M059J (cell line): ENCODE measurements around the gene KIF11. TPM values are rescaled to one million over a fixed set of nuclear protein-coding genes. Genes with fewer than 3 reads are reported as not detected.
A peak's percentile ranks its signal among the peaks of the same experiment; 100 is the strongest.

Experiments
- DNase-seq: peaks from one replicate; pipeline ENCODE4 v3.0.0-alpha.2; 2012; ENCODE audit warnings: low read depth
- total RNA-seq: library from RNA; depleted of rRNA; stranded (reverse); fragments of >200 nt; shearing (Covaris generic); gene quantifications from 2 replicates; pipeline ENCODE4 v1.2.3, GENCODE V29; 2014

The KIF11 gene
- total RNA-seq, 1 experiment from 2014 or later = 56.1 TPM

DNA sequence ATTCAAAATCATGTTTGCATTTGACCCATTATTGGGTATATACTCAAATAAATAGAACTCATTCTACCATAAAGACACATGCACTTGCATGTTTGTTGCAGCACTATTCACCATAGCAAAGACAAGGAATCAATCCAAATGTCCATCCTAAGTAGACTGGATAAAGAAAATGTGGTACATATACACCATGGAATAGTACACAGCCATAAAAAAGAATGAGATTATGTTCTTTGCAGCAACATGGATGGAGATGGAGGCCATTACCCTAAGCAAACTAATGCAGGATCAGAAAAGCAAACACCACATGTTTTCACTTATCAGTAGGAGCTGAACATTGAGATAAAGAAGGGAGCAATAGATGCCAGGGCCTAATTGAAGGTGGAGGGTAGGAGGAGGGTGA, 84.8 kb downstream of the KIF11 start:
- no peak for DNase-seq

DNA sequence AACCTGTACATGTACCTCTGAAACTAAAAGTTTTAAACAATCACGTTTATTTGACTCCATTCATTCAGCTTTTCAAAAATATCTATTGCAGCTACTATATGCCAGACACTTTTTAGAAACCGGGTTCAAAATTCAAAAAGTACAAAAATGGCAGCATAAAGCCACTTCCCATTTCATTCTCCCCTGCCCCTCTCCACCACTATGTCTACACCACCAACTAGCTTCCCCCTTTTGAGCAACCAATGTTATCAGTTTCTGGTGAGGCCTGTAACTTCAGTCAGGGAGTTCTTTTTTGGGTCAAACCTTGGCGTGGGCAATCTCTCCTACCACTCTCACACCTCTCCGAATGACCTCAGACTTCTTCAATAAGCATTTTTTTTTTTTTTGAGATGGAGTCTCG, 85.3 kb downstream of the KIF11 start:
- no peak for DNase-seq

DNA sequence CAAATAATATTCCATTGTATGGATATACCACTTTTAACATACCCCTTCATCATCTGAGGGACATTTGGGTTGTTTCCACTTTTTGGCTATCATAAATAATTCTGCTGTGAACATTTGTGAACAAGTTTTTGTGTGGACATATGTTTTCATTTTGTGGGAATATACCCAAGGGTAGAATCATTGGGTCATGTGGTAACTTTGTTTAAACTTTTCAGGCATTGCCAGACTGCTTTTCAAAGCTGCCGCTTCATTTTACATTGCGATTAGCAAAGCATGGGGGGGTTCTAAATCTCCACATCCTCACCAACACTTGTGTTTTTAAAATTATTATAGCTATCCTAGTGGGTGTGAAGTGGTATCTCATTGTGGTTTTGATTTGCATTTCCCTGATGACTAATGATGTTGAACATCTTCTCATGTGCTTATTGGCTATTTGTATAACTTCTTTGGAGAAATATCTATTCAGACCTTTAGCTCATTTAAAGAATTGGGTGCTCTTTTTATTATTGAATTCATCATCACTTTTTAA, 88.4 kb downstream of the KIF11 start:
- DNase-seq = no peak

DNA sequence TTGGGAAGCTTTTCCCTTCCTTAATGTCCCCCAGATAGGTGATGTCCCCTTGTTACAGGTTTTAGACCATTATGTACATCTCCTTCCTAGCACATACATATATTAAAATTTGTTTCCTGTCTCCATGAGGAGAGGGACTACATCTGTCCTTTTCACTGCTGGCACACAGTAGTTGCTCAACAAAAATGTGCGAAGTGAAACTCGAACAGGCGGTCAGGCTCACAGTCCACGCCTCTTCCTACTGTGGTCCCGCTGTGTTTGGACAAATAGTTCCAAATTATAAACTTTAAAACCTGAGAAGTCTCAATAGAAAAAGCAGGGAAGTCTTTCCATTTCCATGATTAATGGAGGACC, 95.6 kb downstream of the KIF11 start:
- no peak for DNase-seq

DNA sequence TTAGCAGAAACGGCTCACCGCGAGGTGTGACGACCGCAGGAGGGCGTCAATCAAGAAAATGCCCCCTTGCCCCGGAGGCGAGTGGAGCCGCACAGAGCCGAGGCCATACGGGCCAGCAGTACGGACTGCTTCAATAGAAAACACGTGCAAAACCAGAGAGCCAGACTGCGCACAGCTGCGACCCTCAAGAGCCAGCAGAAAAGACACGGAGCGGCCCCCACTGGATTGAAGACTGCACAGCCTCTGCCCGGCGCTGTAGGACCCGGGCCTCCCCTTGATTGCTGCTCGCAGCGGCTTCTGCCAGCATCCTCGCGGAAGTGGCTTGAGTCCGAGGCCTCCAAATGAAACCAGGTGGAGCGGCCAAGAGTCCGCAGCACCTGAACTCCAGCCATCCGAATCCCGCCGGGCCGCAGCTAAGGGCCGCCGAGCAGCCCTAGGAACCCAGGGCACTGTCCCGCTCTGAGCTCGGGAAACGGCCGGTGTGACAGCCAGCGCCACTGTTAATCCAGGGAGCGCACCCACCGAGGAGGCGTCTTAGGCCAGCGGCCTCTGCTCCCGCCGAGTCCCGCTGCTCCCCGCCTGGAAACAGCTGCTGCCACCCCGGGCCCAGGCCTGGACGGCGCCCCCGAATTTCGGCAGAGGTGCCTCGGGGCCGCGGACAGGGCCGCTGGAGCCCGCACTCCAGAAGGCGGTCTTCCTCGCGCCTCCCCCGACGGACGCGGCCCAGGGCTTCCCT, 96.2 kb downstream of the KIF11 start:
- no peak for DNase-seq

DNA sequence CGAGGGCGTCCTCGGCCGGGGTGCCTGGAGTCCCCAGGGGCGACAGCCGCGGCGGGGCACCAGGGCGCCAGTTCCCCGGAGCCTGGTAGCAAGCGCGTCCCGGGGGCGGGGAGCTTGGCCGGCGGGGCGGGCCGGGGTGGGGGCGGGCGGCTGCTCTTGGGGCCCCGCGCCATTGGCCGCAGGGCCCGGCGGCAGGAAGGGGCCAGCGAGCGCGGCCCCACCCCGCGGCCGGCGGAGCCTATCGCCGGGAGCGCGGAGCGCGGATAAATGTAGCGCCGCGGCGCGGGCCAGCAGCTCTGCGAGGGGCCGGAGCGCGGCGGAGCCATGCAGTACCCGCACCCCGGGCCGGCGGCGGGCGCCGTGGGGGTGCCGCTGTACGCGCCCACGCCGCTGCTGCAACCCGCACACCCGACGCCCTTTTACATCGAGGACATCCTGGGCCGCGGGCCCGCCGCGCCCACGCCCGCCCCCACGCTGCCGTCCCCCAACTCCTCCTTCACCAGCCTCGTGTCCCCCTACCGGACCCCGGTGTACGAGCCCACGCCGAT, 96.8 kb downstream of the KIF11 start, which contains the start of gene HHEX:
Gene HHEX, plus strand, starts transcription at position 293 of the 548 bp plus-strand sequence. Its CDS starts 32 bp downstream, at position 325.
- no peak for DNase-seq

DNA sequence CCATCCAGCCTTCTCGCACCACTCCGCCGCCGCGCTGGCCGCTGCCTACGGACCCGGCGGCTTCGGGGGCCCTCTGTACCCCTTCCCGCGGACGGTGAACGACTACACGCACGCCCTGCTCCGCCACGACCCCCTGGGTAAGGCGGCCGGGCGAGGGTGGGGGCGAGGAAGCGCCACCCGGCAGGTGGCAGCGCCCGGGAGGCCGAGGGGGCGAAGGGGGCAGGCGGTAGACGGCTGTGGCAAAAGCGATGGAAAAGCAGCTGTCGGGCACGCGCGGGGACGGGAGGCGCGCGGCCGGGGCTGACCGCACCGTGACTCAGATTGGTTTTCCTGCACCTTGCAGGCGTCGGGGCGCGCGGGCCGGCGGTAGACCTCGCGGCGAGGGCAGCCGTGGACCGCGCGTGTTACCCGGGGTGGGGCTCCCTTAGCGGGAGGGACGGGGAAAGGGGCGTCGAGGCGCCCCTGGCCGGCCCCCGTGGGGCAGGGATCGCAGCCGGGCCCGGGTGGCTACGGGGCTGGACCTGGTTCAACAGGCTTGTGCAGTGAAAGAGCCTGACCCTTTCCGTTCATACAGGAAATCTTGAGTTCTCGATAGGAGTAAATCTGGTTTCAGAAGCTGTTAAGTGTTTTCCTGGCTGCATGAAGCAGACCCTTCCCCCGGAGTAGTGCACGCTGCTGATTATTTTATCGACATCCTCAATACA, 97.4 kb downstream of the KIF11 start:
- DNase-seq = no peak

DNA sequence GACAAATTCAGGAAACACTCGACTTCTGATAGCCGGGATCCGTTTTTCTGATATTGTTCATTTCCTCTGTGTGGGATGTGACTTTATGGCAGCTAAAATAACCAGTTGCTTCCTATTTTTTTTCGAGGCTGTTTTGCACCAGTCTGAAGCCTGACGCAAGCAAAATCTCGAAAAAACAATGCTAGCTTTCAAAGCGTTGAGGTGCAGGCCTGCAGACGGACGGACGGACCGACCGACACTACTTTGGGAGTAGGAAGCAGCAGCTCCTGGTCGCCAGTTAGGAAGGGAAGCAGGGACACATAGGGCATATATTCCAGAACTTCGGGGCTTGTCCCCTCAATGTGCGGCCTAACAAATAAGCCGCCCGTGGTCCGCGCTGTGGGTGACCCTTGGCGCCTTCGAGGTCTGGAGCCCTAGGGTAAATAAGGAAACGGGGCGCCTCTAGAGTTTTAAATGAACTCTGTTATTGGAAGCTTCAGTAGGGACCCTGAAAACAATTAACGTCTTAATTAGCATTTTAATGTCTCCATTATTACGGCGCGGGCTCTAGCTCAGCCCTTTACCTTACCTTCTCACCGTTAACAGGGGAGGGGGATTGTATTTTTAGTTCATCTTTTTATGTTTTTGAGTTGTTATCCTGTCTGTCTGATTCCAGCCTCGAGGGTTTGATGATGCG, 98.1 kb downstream of the KIF11 start:
- no peak for DNase-seq

DNA sequence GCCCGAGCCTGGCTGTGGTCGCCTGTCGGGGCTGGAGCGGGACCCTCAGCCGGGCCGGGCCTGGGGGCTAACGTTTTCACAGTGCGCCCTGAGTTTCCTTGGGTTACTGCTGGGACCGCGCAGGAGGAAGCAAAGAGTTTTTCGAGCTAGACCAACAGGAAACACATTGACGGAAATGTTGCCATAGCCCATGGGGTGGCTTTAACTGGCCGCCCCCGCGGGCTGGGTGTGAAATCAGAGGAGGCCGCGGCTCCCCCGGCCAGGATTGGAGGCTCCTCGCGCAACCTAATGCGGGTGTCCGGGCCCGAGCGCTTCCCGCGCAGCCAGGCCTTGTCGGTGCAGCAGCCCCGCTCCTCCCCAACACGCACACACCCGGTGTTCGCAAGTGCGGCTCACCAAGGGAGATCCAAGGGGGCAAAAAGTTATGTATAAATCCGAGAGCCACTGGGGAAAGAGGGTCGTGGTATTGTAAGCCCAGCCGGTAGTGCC, 98.7 kb downstream of the KIF11 start:
- no peak for DNase-seq

DNA sequence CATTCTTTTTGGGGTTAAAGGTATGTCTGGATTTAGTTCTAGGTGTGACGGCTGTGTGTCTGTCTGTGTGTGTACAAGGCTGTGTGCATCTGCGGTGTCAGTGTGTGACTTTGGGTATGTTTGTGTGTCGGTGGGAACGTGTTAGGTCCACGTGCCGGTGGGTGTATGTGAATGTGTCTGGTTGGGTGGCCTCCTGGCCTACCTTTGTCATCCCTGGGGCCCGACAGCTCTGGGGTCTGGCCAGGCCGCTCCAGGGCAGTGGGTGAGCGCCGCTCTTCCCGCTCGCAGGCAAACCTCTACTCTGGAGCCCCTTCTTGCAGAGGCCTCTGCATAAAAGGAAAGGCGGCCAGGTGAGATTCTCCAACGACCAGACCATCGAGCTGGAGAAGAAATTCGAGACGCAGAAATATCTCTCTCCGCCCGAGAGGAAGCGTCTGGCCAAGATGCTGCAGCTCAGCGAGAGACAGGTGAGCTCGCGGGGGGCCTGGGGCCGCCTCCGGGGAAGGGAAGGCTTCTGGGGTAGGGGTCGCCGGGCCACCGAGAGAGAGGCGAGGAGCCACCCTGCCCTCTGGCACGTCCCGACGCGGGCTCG, 99.2 kb downstream of the KIF11 start:
- DNase-seq = no peak

DNA sequence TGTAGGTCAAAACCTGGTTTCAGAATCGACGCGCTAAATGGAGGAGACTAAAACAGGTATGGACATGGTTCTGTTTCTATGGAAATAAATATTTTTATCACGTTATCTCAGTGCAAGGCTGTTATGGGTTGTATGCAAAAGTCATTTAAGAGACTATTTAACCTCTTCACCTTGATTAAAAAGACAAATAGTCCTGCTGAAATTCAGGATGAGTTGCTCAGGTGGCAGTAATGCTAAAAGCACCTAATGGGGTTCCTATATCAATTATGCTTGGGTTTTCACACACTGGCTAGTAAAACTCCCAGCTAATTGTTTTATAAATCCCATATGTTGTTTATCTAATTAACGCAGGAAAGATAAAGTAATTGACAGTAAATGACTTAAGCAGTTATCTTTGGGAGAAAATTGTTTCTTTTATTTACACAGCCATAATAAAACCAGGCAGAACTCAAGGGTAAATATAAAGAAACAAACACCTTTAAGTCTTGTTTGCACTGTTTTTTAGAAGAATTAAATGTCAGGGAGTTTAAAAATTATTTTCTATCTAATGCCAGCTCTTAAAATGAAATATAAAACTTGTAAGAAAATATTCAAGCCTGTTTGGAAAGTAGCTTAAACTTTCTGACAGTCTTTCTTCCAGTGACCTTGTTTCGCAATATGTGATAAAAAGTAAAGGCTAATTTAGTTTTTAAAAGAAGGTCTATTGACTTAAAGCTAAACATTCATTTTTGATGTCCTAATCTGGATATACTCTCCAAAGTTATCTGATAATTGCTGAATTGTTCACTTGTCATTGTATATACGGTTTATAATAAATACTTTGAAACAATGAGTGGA, 100.0 kb downstream of the KIF11 start:
- DNase-seq = no peak

DNA sequence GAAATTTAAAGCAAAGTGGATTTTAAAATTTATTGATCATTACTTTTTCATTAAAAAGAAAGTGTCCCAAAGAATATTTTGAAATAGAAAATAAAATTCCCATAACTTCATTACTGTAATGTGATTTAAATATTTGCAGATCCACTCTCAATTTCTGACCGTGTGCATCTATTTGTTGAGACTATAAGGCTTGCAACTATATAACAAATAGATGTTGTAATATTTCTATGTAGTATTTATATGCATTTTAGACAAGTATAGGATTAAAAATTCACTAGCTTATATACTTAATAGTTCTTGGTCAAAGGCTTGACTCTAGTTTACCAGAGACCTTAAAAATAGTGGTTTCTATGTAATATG, 100.6 kb downstream of the KIF11 start:
- DNase-seq = no peak

DNA sequence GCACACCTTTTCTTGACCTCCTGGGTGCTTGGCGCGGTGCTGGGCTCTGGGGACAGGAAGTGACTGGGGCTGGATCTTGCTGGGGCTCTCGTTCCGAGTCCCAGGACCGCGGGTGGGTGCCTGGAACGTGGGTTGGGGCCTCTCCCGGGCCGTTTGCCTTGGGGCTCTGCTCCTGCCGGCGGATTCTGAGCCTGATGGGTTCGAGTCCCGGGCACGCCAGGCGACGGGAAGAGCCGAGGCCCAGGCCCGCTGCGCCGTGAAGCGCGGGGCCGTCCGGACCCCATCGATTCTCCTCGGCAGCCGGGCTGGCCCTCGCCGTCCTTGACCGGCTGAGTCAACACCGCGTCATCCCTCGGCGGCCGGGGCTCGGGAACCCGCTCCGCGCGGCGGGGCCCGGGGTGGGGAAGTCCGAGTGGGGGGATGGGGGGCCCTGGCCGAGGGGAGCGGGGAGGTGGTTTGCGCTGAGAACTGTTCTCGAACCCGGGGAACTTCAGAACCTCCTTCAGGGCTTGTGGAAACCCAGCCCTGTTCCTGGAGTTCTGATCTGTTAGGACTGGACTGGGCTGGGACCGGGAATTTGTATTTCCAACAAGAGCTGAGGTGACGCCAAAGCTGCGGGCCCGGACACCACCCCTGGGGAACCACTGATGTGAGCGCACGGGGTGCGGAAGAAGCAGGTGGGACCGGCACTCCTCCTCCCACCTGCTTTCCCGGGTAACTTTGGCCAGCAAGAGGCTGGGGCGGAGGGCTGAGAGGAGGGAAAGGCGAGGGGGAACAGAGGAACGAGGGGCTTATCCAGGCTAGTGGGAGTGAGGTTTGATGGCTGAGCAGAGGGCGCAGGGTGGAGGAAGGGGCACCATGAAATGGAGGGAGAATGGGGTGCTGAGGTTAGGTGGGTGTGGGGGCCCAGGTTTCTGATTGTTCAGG, 103.0 kb downstream of the KIF11 start:
- DNase-seq = peak; percentile 79

DNA sequence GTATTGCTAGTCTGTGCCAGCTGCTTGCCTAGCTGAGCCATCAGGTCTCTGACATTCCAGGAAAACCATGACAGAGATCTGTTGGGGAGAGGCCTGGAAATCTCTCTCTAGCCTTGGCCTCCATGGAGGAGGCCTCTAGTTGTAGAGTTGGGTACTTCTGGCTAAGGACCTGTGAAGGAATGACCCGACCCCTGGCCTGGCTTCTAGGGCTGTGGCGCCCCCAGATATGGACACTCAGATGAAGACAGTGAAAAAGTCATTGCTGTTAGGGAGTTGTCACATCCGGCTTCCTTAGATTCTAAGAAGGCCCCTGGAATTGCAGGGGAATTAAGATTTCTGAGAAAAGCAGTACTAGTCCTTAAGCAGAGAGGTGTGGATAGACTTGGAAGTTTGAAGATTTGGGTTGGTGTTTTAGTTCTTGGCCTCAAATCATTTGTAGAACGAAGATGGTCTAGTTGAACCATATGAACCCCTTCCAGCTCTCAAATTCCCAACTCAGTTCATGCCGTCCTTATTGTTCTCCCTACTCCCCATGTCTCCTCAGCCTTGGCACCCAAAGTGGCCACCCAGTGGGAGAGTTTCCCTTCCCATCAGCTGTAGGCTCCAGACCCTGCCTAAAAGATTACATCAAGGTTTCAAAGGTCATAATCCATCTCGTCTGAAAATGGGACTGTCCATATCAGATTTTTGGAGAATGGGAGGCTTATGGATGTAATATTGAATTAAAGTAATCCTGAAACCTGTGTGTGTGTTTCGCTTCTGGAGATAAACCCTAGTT, 103.9 kb downstream of the KIF11 start:
- DNase-seq = peak; percentile 57

DNA sequence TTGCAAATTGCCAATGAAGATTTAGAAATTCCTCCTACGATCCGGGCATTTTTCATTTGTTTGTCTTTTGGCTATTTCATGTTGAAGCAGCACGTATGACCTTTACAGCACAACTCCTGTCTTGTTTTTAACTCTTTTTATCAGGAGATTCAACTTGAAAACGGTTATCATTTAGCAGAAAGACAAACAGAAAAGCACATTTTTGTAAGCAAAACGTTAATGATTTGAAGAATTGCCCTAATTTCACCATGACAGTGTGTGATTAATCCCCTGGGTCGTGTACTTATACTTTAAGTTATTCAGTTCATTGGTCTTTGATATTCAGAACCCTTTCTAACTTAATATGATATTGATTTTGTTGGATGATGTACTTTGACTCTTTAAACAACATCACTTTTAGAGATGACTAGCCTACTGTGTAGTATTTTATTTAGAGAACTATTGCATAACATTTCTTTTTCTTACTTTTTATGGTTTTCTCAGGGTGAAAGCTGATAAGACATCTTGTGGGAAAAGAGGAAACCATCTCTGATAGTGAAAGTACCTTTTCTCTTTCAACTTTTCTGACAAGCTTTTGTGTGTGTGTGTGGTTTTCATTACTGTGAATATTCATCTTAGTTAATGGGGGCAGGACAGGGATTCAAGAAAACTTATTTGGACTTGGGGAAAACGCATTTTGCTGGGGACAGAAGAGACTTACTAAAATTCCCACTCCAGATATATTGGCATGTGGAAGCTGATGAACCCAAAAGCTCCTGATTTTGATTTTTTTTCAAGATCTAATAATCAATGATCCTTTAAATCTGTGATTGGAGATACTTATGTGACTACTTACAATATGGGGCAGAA, 105.0 kb downstream of the KIF11 start:
- DNase-seq = peak; percentile 28

DNA sequence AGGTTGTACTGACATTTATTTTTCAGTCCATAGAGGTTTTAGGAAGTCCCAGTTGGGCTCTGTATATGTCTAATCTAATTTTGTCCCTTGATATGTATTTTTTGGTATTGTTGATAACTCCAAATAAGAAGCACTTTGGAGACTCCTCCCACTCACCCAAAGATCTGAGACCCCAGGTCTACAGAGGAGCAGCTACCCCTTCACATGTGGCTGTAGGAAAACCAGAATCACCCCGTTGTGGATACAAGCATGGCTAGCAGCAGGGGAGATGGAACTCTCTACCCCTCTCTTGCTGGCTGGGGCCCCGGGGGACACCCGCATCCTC, 106.2 kb downstream of the KIF11 start:
- DNase-seq = no peak

DNA sequence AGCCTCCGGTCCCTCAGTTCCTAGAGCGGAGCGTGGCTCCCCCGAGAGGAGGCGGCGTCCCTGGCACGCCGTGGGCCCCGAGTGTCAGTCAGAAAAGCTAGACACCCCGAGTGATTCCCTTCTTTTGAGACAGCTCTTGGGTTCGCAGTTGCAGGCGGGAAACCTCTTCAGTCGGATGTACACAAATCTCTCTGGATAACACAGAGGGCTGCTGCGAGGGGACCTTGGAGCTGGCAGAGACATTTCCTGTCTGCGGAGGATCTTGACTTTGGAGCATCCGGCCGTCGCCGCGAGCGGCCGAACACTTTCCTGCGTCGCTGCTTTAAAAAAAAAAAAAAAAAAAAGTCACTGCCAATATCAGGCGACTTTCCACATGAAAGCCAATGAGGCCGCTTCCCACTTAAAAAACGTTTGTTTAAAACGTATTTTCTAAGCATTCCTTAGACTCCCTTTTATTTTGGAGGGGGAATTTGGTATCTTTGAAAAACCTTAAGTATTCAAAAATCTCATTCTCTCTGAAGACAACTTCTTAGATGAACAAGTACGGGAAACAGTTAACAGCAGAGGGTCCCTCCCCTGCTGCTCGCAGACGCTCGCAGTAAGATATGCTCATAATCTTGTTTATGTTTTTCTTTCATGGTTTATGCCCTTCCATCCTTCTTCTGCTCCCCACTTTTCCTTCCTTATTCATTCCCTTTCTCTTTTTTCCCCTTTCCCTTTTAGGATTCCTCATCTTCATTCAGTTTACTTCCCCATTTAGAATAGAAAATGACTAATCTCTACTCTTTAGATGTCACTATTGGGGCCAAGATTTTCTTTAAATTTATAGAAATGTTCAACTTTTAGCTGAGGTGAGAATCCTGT, 106.8 kb downstream of the KIF11 start:
- peak; percentile 74 for DNase-seq
